Activated T-cell treated with anti-CD3 and anti-CD28 coated beads, Interleukin-2, amount 50 U/mL, for 72 hours (primary cell): Measurements from ENCODE around the gene SLC22A25. TPM values are rescaled to one million over a fixed set of nuclear protein-coding genes. Genes with fewer than 3 reads are reported as not detected.

ENCODE experiments used
- ATAC-seq, 2 donors: fragments of 150-1000 bp; cut with Tn5 transposase; replicated peaks in 1 of 2; 2 replicates each; pipeline ENCODE4 v1.10.0; 2021; ENCODE audit warnings: moderate library complexity in 2 of 2, mild to moderate bottlenecking in 1 of 2
- DNase-seq, 2 donors: peaks; one replicate each; pipeline ENCODE4 v3.0.0; 2021 to 2022; ENCODE audit warnings: mixed read lengths in 1 of 2
- H3K27ac Mint-ChIP-seq: one replicate; pipeline ENCODE4 v1.8.0; 2022; ENCODE audit warnings: mild to moderate bottlenecking, moderate library complexity, mixed read lengths
- H3K27me3 Mint-ChIP-seq: one replicate; pipeline ENCODE4 v1.8.0; 2022; ENCODE audit warnings: low read depth, mixed read lengths
- H3K36me3 Mint-ChIP-seq, 2 donors: one replicate each; pipeline ENCODE4 v1.8.0; 2022; ENCODE audit warnings: mixed read lengths in 2 of 2, mild to moderate bottlenecking in 1 of 2; ENCODE audit not compliant: insufficient read depth in 2 of 2
- H3K4me1 Mint-ChIP-seq: one replicate; pipeline ENCODE4 v1.8.0; 2022; ENCODE audit warnings: low read depth, mixed read lengths
- H3K4me3 Mint-ChIP-seq, 2 donors: one replicate each; pipeline ENCODE4 v1.8.0; 2022; ENCODE audit warnings: mild to moderate bottlenecking in 2 of 2, mixed read lengths in 2 of 2, moderate library complexity in 2 of 2
- H3K9me3 Mint-ChIP-seq, 2 donors: one replicate each; pipeline ENCODE4 v1.8.0; 2022; ENCODE audit warnings: mixed read lengths in 2 of 2
- total RNA-seq, 2 donors: library from RNA; stranded (reverse); gene quantifications; one replicate each; pipeline ENCODE4 v1.2.3, GENCODE V29; 2022

SLC22A25 gene
- total RNA-seq, 2 donors from 2014 or later = not detected

- Mint-ChIP-seq H3K36me3 (no peaks in the 10 kb centered on the region), H3K4me1 (no peaks in the 10 kb centered on the region), H3K9me3 (no peaks in the 10 kb centered on the region), H3K4me3 (no peak overlapping the region), H3K27me3 (peaks cover 28% of the 10 kb centered on the region), H3K27ac (no peak overlapping the region)
- no peak for ATAC-seq
- peak; percentile 4 to 36 for DNase-seq
Observed at GRCh38 chr11:63212742-63213141, 30.7 kb downstream of the SLC22A25 start.

GRCh38 chr11:63210111-63210510, 33.3 kb downstream of the SLC22A25 start:
- no peak for DNase-seq
- no peak overlapping the region for H3K4me3 Mint-ChIP-seq
- ATAC-seq = no peak
- no peaks in the 10 kb centered on the region for H3K4me1 Mint-ChIP-seq
- peaks cover 25% of the 10 kb centered on the region for H3K27me3 Mint-ChIP-seq
- H3K9me3 Mint-ChIP-seq = no peaks in the 10 kb centered on the region
- H3K36me3 Mint-ChIP-seq = no peaks in the 10 kb centered on the region
- no peak overlapping the region for H3K27ac Mint-ChIP-seq

Other genes starting within 250 kb of the SLC22A25 start
- gene SLC22A8, start 227.8 kb downstream of the SLC22A25 start, total RNA-seq = not detected
- not detected for gene SLC22A24, start 99.4 kb downstream of the SLC22A25 start, total RNA-seq
- not detected for gene SLC22A9, start 126.2 kb upstream of the SLC22A25 start, total RNA-seq
- 1 to 10 TPM; 1.7 to 2.8 TPM for gene PLAAT5, start 247.6 kb upstream of the SLC22A25 start, total RNA-seq